HG02610 (cell line): ENCODE results near the gene CARD18.
"Not testable (repeated sequence)": the region's sequence is repeated elsewhere in the genome, so short reads cannot be mapped to it uniquely, and the experiment has no call there.

Source experiments
- ATAC-seq: cut with Tn5 transposase; IDR thresholded peaks from one replicate; pipeline ENCODE4 v1.9.1; 2021; ENCODE audit warnings: mild to moderate bottlenecking, moderate library complexity; ENCODE audit not compliant: unreplicated experiment

The CARD18 gene

GRCh38 chr11:105135883-105136282 lies 3.7 kb downstream of the CARD18 start:
- ATAC-seq = no peak

GRCh38 chr11:105132716-105133511 lies 6.7 kb downstream of the CARD18 start:
- no peak for ATAC-seq

- ATAC-seq = no peak
Measured at GRCh38 chr11:105130189-105130813, 9.3 kb downstream of the CARD18 start.

DNA sequence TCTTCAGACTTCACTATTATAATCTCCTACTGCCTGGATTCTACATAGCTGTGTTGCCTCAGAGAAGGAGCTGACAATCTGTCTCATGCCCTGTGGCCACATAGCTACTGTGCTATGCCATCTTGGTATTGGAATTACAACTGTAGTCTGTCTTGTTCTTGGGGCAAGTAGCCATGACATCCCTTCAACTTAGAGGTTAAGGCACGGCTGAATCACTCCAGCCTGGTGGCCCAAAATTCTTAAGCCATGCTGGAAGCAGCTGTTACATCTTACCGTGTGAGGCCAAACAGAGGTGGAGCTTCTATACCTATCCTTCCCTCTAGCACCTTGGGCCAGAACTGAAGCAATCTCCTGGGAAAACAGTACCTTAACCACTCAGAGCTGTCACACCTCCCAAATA lies 14.8 kb downstream of the CARD18 start:
- ATAC-seq = no peak

- ATAC-seq = no peak
Measured at GRCh38 chr11:105111145-105111944, 28.2 kb downstream of the CARD18 start.

GRCh38 chr11:105110688-105111030 lies 28.9 kb downstream of the CARD18 start:
- no peak for ATAC-seq

GRCh38 chr11:105109855-105110687 lies 29.5 kb downstream of the CARD18 start:
- no peak for ATAC-seq

DNA sequence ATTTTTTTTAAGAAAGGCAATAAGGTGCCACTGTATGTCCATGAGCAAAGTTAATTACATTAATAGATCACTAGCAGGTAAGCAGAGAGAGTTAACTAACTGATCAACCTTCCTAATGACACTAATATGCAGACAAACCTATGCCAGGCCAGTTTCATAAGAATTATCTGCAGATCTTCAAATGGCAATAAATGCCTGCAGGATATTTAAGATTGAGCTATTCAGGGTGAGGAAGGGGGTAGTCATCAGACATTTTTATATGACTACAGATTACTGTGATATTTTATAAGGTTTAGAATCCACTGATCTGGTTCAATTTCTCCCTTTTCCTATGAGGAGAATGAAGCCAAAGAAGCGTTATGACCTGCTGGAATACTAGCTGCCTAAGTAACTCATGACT lies 30.2 kb downstream of the CARD18 start:
- no peak for ATAC-seq

DNA sequence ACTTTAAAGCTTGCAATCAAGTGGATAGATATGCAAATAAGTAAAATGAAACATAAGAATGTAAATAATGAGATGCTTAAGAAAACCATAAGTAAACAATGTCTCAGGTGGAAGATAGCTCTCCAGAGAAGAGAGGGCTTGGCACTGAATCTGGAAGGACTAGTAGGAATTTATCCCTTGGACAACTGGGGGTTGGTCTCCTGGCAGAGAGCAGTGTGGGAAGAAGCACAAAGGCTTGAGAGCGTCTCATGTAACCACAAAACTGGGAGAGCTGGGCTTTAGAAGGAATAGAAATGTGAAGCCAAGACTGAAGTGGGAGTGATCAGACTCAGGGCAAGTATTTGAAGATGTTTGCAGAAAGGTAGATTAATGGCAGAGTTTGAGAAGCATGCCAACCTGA lies 31.3 kb downstream of the CARD18 start:
- ATAC-seq = no peak

GRCh38 chr11:105107226-105107825 lies 32.2 kb downstream of the CARD18 start:
- ATAC-seq = not testable (repeated sequence)

- ATAC-seq = no peak
Measured at GRCh38 chr11:105106140-105106539, 33.4 kb downstream of the CARD18 start.

DNA sequence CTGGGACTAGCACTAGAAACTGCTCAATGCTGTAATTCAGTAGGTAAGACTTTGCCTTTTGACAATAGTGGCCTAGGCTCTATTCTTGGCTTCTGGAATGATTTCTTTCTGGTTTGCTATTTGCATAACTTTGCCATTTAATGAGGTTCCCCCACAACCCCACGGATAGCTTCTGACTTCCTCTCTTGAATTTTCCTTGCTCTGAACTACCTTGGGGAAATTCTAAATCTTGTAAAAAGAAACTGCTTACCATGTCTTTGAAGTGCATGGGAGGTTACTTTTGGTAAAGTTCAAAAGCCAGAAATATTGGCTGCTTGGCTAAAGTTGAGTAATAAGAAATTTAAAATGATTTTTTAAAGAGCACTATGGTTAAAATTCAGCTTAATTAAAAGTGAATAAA lies 35.3 kb downstream of the CARD18 start:
- no peak for ATAC-seq

DNA sequence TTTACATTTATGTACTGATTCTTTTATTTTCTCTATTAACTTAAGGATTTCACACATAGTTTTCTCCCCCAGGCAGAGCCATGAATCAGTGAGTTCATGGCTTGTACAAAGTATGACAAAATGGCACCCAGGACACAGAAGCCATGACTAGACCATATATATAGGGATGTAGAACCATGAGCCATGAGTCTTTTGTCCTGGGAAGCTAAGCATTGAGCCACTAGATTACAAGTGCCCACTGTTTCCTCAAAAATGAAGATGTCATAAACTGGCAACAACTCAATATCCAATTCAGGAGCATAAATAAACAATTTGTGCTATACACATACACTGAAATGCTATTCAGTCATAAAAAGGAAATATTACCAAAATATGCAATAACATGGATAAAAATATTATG lies 36.2 kb downstream of the CARD18 start:
- ATAC-seq = no peak

- not testable (repeated sequence) for ATAC-seq
Measured at GRCh38 chr11:105102079-105102581, 37.4 kb downstream of the CARD18 start.

GRCh38 chr11:105100981-105101630 lies 38.5 kb downstream of the CARD18 start:
- peak; percentile 42 for ATAC-seq

GRCh38 chr11:105100206-105100605 lies 39.4 kb downstream of the CARD18 start:
- peak; percentile 51 for ATAC-seq

DNA sequence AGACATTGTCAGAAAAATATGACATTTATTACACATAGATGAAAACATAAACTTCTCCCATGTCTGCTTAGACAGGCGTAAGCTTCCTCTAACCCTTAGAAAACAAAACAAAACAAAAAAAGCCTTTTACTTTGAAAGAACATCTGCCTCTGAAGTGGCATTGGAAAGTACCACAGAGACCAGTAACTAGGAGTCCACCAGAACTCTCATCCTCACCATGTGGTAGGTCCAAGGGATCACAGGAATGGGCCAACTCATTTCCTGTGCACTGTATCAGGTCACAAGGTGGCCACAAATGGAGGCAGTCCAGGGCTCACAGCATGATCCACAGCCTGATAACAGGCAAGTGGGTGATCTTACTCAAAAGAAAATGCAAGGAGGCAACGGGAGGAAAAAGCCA lies 40.0 kb downstream of the CARD18 start:
- not testable (repeated sequence) for ATAC-seq

GRCh38 chr11:105092256-105093239 lies 47.0 kb downstream of the CARD18 start:
- no peak for ATAC-seq
